Measurements from ENCODE around the gene ADGRG2.

GRCh38 chrX:18961686-18962085 lies 160.6 kb downstream of the ADGRG2 start:
- TF ChIP-seq, protein P1, sequence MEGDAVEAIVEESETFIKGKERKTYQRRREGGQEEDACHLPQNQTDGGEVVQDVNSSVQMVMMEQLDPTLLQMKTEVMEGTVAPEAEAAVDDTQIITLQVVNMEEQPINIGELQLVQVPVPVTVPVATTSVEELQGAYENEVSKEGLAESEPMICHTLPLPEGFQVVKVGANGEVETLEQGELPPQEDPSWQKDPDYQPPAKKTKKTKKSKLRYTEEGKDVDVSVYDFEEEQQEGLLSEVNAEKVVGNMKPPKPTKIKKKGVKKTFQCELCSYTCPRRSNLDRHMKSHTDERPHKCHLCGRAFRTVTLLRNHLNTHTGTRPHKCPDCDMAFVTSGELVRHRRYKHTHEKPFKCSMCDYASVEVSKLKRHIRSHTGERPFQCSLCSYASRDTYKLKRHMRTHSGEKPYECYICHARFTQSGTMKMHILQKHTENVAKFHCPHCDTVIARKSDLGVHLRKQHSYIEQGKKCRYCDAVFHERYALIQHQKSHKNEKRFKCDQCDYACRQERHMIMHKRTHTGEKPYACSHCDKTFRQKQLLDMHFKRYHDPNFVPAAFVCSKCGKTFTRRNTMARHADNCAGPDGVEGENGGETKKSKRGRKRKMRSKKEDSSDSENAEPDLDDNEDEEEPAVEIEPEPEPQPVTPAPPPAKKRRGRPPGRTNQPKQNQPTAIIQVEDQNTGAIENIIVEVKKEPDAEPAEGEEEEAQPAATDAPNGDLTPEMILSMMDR (IDR thresholded peaks at IDR 0.05 in 2 of 3, conservative IDR thresholded peaks at IDR 0.05 in 1 of 3; ENCODE audit: borderline replicate concordance in 1 of 3, insufficient read depth in 1 of 3, low read depth in 2 of 3, low read length in 2 of 3), result no peak
- TF ChIP-seq ZNF274 (IDR thresholded peaks at IDR 0.05; ENCODE audit: low read depth, low read length) (no peak), POLR2A (IDR thresholded peaks at IDR 0.05; ENCODE audit: borderline replicate concordance, extremely low read depth, insufficient read depth, insufficient read length) (no peak)

Measured in HCT116 (cell line).